Calu3 (cell line): ENCODE data around the gene DGCR8. TPM values are rescaled to one million over a fixed set of nuclear protein-coding genes. Genes with fewer than 3 reads are reported as not detected.

ENCODE experiments used
- BruUV-seq: library from RNA; stranded (reverse); fragments of 400-500 nt; replicated peaks from 2 replicates; lab custom pipeline; 2021; lab: Mats Ljungman, UMichigan
- CTCF ChIA-PET: fragments of 300-600 bp; sonication (Branson Sonifier 250); formaldehyde crosslinking; loops from one replicate; lab custom pipeline; 2022; ENCODE audit warnings: antibody characterized with exemption; lab: Charles Lee
- DNase-seq: peaks from one replicate; pipeline ENCODE4 v3.0.0; 2022
- H3K27ac Mint-ChIP-seq: one replicate; pipeline ENCODE4 v1.8.0; 2022; ENCODE audit warnings: mixed read lengths; ENCODE audit not compliant: unreplicated experiment
- H3K27me3 Mint-ChIP-seq: one replicate; pipeline ENCODE4 v1.8.0; 2022; ENCODE audit warnings: mixed read lengths; ENCODE audit not compliant: unreplicated experiment
- H3K36me3 Mint-ChIP-seq: one replicate; pipeline ENCODE4 v1.8.0; 2022; ENCODE audit warnings: mild to moderate bottlenecking, moderate library complexity, mixed read lengths; ENCODE audit not compliant: insufficient read depth, unreplicated experiment
- H3K4me1 Mint-ChIP-seq: one replicate; pipeline ENCODE4 v1.8.0; 2022; ENCODE audit warnings: mild to moderate bottlenecking, low read depth, mixed read lengths; ENCODE audit not compliant: unreplicated experiment
- H3K4me3 Mint-ChIP-seq: one replicate; pipeline ENCODE4 v1.8.0; 2022; ENCODE audit warnings: mild to moderate bottlenecking, low read depth, moderate library complexity, mixed read lengths; ENCODE audit not compliant: unreplicated experiment
- H3K9me3 Mint-ChIP-seq: one replicate; pipeline ENCODE4 v1.8.0; 2022; ENCODE audit warnings: low read depth, mixed read lengths; ENCODE audit not compliant: unreplicated experiment
- intact Hi-C: fragments of 100-400 bp; cut with micrococcal nuclease; formaldehyde crosslinking; loops from one replicate; pipeline ENCODE4 v1.10.0; 2022; ENCODE audit not compliant: unreplicated experiment
- total RNA-seq: library from RNA; stranded (reverse); gene quantifications from 2 replicates; pipeline ENCODE4 v1.2.3, GENCODE V29; 2022
- TF ChIP-seq, protein P1 (sequence below): fragments of 200-600 bp; IDR thresholded peaks from one replicate; pipeline ENCODE4 v1.8.0; 2022; ENCODE audit warnings: antibody characterized with exemption; ENCODE audit not compliant: unreplicated experiment

The DGCR8 gene
- total RNA-seq, 1 experiment from 2014 or later, result 54.7 TPM

DNA sequence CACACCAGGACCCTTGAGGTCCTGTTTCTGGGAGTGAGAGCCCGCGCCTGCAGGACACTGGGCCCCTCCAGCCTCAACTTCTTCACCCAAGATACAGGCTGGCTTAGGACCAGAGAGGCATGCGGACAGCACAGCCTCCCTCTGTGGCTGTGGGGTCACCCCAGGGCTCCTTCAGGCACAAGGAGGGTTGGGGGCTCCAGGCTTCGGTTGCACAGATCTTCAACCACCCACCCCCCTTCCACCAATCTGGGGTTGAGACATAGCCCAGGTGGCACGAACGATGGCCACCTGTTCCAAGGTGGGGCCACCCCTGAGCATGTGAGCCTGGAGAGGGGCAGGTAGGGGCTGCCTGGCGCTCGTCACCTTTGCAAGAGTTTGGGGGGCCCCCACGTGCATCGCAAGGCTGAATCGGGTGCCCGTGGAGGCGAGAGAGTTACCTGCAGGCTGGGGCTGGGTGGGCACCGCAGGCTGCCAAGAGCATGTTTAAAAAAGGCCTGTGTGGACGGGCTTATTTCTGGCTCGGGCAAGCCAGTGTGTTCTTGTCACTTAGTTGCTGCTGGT lies 52.7 kb downstream of the DGCR8 start:
- no peak for DNase-seq
- Mint-ChIP-seq H3K4me1 (peaks cover 7% of the 10 kb centered on the region), H3K27me3 (no peaks in the 10 kb centered on the region), H3K36me3 (peaks cover 40% of the 10 kb centered on the region), H3K9me3 (no peaks in the 10 kb centered on the region), H3K4me3 (peak overlapping the region; percentile 69), H3K27ac (no peak overlapping the region)
- TF ChIP-seq, protein P1, sequence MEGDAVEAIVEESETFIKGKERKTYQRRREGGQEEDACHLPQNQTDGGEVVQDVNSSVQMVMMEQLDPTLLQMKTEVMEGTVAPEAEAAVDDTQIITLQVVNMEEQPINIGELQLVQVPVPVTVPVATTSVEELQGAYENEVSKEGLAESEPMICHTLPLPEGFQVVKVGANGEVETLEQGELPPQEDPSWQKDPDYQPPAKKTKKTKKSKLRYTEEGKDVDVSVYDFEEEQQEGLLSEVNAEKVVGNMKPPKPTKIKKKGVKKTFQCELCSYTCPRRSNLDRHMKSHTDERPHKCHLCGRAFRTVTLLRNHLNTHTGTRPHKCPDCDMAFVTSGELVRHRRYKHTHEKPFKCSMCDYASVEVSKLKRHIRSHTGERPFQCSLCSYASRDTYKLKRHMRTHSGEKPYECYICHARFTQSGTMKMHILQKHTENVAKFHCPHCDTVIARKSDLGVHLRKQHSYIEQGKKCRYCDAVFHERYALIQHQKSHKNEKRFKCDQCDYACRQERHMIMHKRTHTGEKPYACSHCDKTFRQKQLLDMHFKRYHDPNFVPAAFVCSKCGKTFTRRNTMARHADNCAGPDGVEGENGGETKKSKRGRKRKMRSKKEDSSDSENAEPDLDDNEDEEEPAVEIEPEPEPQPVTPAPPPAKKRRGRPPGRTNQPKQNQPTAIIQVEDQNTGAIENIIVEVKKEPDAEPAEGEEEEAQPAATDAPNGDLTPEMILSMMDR, result no peak
- BruUV-seq, result no TSS peak
- intact Hi-C loops, result no loop called here
- CTCF ChIA-PET, result no interaction called here

DNA sequence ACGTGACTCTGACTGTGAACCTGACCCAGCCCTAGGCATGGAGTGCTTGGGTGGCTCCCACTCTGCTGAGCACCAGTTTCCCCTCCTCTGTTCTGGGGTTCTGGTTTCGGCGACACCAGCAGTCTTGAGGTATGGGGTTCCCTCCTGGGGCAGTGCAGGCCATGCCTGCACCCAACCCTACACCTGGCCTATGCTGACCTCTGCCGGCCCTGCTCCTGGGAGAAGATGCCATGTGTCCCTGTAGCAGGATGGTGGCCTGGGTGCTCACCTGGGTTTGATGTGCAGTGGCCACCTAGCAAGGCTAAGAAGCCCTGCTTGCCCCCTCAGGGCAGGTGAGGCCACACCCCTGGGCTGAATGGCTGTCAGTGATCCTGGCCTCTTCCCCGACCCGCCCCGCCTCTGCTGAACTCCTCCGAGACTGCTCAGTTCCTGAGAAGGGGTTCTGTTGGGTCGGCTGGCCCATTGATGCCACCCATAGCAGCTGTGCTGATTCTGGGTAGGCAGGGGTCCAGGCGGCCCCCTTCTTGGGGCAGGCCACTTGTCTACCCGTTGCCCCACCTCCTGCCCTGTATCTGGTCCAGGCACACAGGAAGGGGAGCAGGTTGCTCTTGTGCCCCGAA lies 54.0 kb downstream of the DGCR8 start:
- TF ChIP-seq, protein P1, result no peak
- no peaks in the 10 kb centered on the region for H3K27me3 Mint-ChIP-seq
- intact Hi-C loops, result no loop called here
- H3K4me3 Mint-ChIP-seq, result no peak overlapping the region
- H3K4me1 Mint-ChIP-seq, result peaks cover 7% of the 10 kb centered on the region
- no peak for DNase-seq
- H3K27ac Mint-ChIP-seq, result no peak overlapping the region
- CTCF ChIA-PET, result no interaction called here
- H3K36me3 Mint-ChIP-seq, result peaks cover 27% of the 10 kb centered on the region
- no peaks in the 10 kb centered on the region for H3K9me3 Mint-ChIP-seq
- BruUV-seq, result TSS peak; percentile 5

DNA sequence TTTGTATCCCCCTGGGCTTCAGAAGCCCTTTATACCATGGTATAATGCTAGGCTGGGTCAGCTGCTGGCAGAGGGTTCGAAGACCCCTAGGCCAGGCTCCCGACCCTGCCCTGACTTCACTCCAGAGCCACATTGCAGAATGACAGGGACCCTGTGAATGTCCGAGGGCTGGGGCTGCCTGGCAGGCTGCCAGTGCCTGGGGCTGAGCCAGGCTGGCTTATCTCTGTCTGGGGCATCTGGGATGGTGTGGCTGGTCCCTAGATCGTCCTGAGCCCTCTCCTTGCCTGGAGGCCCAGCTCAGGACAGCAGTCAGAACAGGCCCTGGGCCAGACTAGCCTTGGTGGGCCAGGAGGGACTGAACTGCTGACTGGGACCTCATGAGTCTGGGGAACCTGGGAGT lies 55.2 kb downstream of the DGCR8 start:
- no TSS peak for BruUV-seq
- CTCF ChIA-PET, result interaction anchor here (1.2 kb wide), 1 partner anchor 11 kb away, joined by 3 read pairs; no protein-coding TSS in a partner anchor
- Mint-ChIP-seq H3K36me3 (peaks cover 20% of the 10 kb centered on the region), H3K9me3 (no peaks in the 10 kb centered on the region), H3K4me1 (peaks cover 7% of the 10 kb centered on the region), H3K27ac (no peak overlapping the region), H3K4me3 (no peak overlapping the region), H3K27me3 (no peaks in the 10 kb centered on the region)
- TF ChIP-seq, protein P1, result no peak
- intact Hi-C loops, result no loop called here
- DNase-seq, result no peak

DNA sequence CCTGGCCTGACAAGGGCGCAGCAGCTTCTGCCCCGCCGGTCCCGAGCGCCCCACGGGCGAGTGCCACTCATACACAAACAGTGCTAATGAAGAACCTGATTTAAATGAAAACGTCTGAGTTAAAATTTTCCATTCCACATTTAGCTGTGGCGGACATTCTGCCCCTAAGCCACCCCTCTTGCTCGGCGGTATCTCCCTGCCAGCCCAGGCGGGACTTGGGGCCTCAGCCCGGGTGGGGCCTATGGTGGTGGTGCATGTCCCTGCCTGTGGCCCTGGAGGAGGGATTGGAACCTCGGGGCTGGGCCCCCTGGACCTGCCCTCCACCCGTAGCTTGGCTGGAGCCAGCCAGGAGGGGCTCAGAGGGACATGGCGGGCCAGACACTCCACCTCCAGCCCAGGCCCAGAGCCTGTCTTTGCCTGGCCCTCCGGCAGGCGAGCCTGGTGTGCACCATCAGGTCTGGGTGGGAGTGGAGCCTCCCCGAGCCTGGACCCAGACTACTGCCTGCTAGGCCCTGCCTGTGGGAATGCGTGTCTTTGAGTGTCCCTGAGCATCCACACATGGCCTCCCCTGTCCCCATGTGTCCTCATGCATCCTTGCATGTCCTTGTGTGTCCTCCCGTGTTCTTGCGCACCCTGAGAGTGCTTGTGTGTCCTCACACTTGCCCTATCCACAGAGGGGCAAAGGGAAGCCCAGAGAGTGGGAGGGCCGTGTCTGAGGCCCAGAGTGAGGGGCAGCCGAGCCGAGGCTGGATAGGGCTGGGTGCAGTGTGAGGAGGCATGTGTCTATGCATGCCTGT lies 56.0 kb downstream of the DGCR8 start:
- Mint-ChIP-seq H3K4me3 (no peak overlapping the region), H3K27ac (no peak overlapping the region), H3K36me3 (peaks cover 19% of the 10 kb centered on the region), H3K9me3 (no peaks in the 10 kb centered on the region), H3K27me3 (no peaks in the 10 kb centered on the region), H3K4me1 (peaks cover 7% of the 10 kb centered on the region)
- BruUV-seq, result no TSS peak
- CTCF ChIA-PET, result interaction anchor here (1.2 kb wide), 1 partner anchor 11 kb away, joined by 3 read pairs; no protein-coding TSS in a partner anchor
- DNase-seq, result no peak
- intact Hi-C loops, result no loop called here
- TF ChIP-seq, protein P1, result no peak
